IMR-90 (cell line): ENCODE data around the gene CHST3. TPM values are rescaled to one million over a fixed set of nuclear protein-coding genes. Genes with fewer than 3 reads are reported as not detected.
A peak's percentile ranks its signal among the peaks of the same experiment; 100 is the strongest.

Experiments
- CEBPB ChIP-seq: IDR thresholded peaks from 2 replicates; pipeline ENCODE4 v1.6.1; 2012; ENCODE audit warnings: low read depth, low read length, improper control_type of control experiment
- FOS ChIP-seq: fragments of 150-350 bp; IDR thresholded peaks from 2 replicates; pipeline ENCODE4 v1.6.1; 2016; ENCODE audit warnings: low read depth, low read length
- MAZ ChIP-seq: IDR thresholded peaks from 2 replicates; pipeline ENCODE4 v1.6.1; 2012; ENCODE audit warnings: low read depth, mild to moderate bottlenecking, low read length, improper control_type of control experiment, moderate library complexity, borderline replicate concordance
- MXI1 ChIP-seq: IDR thresholded peaks from 2 replicates; pipeline ENCODE4 v1.6.1; 2012; ENCODE audit warnings: low read depth, mild to moderate bottlenecking, low read length, moderate library complexity, borderline replicate concordance
- POLR2A ChIP-seq: IDR thresholded peaks from 2 replicates; pipeline ENCODE4 v1.6.1; 2012; ENCODE audit warnings: mild to moderate bottlenecking, low read depth, low read length
- RAD21 ChIP-seq: IDR thresholded peaks from 2 replicates; pipeline ENCODE4 v1.6.1; 2012; ENCODE audit warnings: low read length, improper control_type of control experiment
- RCOR1 ChIP-seq: IDR thresholded peaks from 2 replicates; pipeline ENCODE4 v1.6.1; 2012; ENCODE audit warnings: mild to moderate bottlenecking, low read length, improper control_type of control experiment; ENCODE audit not compliant: insufficient replicate concordance
- RFX5 ChIP-seq: IDR thresholded peaks from 2 replicates; pipeline ENCODE4 v1.8.0; 2012; ENCODE audit warnings: low read depth, mild to moderate bottlenecking, low read length, moderate library complexity
- polyA plus RNA-seq, 3 experiments: library from polyadenylated mRNA; depleted of rRNA; stranded (reverse); fragments of >200 nt; gene quantifications; 2 replicates each; pipeline ENCODE4 v1.2.3, GENCODE V29; 2012; ENCODE audit warnings: low replicate concordance in 1 of 3
- total RNA-seq: library from RNA; depleted of rRNA; stranded (reverse); fragments of >200 nt; gene quantifications from 2 replicates; pipeline ENCODE4 v1.2.3, GENCODE V29; 2012

Gene CHST3
- total and polyA plus RNA-seq, 2 of the 4 experiments (the other 2 are of a cell fraction), result 8.6 to 9.0 TPM

DNA sequence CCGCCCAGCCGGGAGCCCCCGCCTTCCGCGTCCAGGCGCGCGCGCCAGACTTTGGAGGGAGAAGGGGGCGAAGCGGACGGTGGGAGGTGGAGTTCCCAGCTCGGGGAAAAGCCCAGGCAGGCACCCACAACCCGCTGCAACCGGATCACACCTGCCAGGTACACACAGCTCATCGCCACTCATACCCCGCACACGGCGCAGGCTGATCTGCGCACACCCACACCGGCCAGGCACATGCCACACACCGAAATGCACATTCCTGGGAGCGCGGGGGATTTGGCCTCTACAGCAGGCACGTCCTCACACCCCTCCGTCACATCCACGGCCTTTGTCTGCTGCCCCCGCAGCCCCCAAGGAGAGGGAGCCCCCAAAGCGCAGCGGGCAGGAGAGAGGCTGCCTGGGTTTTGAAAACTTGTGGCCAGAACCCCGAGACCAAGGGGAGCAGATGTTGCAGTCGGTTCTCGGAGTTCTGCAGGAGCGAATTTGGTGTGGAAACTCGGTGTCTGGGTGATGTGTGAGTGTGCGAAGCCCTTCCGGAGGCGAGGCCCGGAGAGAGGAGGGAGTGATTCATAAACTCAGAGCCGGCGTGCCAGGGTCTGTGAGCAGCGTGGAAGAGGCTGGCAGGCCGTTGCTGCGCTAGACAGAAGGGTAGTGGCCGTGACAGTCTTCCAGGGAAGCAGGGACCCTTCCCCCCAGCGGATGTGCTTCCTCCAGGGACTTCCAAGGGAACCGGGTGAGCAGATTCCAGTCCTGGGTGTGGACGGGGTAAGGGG lies 734 bp downstream of the CHST3 start (continued):
- TF ChIP-seq RFX5, result no peak
- TF ChIP-seq POLR2A, result peak; percentile 62; the same call in 1 of the 2 replicates
- TF ChIP-seq MAZ, result no peak
- TF ChIP-seq FOS, result peak; percentile 50
- TF ChIP-seq RAD21, result no peak
- TF ChIP-seq RCOR1, result no peak
- no peak for TF ChIP-seq CEBPB
- peak; percentile 94 for TF ChIP-seq MXI1
